ENCODE measurements around the gene GPATCH1. TPM values are rescaled to one million over a fixed set of nuclear protein-coding genes. Genes with fewer than 3 reads are reported as not detected.
"Not testable (repeated sequence)": the region's sequence is repeated elsewhere in the genome, so short reads cannot be mapped to it uniquely, and the experiment has no call there.

GPATCH1 gene
- total RNA-seq, 2 donors from 2014 or later = 8.8 to 9.0 TPM

- Mint-ChIP-seq H3K4me1 (peaks cover 25% of the 10 kb centered on the region), H3K36me3 (ENCODE audit: low read depth) (no peaks in the 10 kb centered on the region), H3K4me3 (peak overlapping the region; percentile 84)
Measured at GRCh38 chr19:33161201-33161600, 80.2 kb downstream of the GPATCH1 start.

GRCh38 chr19:33163481-33163880 is 82.5 kb downstream of the GPATCH1 start:
- Mint-ChIP-seq H3K27ac (no peak overlapping the region), H3K4me1 (peaks cover 18% of the 10 kb centered on the region), H3K36me3 (ENCODE audit: low read depth) (no peaks in the 10 kb centered on the region), H3K4me3 (no peak overlapping the region), H3K27me3 (no peaks in the 10 kb centered on the region)
- H3K9me3 ChIP-seq (ENCODE audit: control insufficient read depth, low read length, poor library complexity, severe bottlenecking) = no peaks in the 10 kb centered on the region
- ATAC-seq (no peak), DNase-seq (no peak)

More at GRCh38 chr19:33161201-33161600, 80.2 kb downstream of the GPATCH1 start:
- Mint-ChIP-seq H3K27me3 (no peaks in the 10 kb centered on the region), H3K27ac (peak overlapping the region; percentile 83)
- no peak for DNase-seq
- no peak for ATAC-seq
- no peaks in the 10 kb centered on the region for H3K9me3 ChIP-seq (ENCODE audit: control insufficient read depth, low read length, poor library complexity, severe bottlenecking)

- not testable (repeated sequence) for ATAC-seq, H3K4me1 Mint-ChIP-seq
Measured at GRCh38 chr19:33166037-33166436, 85.1 kb downstream of the GPATCH1 start.

GRCh38 chr19:33167438-33167837 is 86.5 kb downstream of the GPATCH1 start:
- Mint-ChIP-seq H3K27me3 (no peaks in the 10 kb centered on the region), H3K27ac (no peak overlapping the region), H3K4me1 (peaks cover 1% of the 10 kb centered on the region), H3K36me3 (ENCODE audit: low read depth) (no peaks in the 10 kb centered on the region), H3K4me3 (no peak overlapping the region)
- ATAC-seq (no peak), DNase-seq (no peak)
- H3K9me3 ChIP-seq (ENCODE audit: control insufficient read depth, low read length, poor library complexity, severe bottlenecking) = no peaks in the 10 kb centered on the region

More at GRCh38 chr19:33166037-33166436, 85.1 kb downstream of the GPATCH1 start:
- not testable (repeated sequence) for H3K27me3 Mint-ChIP-seq; H3K27ac Mint-ChIP-seq; H3K4me3 Mint-ChIP-seq; H3K9me3 ChIP-seq (ENCODE audit: control insufficient read depth, low read length, poor library complexity, severe bottlenecking); H3K36me3 Mint-ChIP-seq (ENCODE audit: low read depth); DNase-seq

- Mint-ChIP-seq H3K4me3 (no peak overlapping the region), H3K27ac (no peak overlapping the region), H3K4me1 (peaks cover 4% of the 10 kb centered on the region), H3K36me3 (ENCODE audit: low read depth) (no peaks in the 10 kb centered on the region), H3K27me3 (no peaks in the 10 kb centered on the region)
- DNase-seq (no peak), ATAC-seq (no peak)
- no peaks in the 10 kb centered on the region for H3K9me3 ChIP-seq (ENCODE audit: control insufficient read depth, low read length, poor library complexity, severe bottlenecking)
Measured at GRCh38 chr19:33168528-33168927, 87.5 kb downstream of the GPATCH1 start.

- Mint-ChIP-seq H3K27me3 (no peaks in the 10 kb centered on the region), H3K27ac (no peak overlapping the region), H3K4me1 (peaks cover 15% of the 10 kb centered on the region), H3K36me3 (ENCODE audit: low read depth) (no peaks in the 10 kb centered on the region), H3K4me3 (no peak overlapping the region)
- ATAC-seq = no peak
- no peak for DNase-seq
- no peaks in the 10 kb centered on the region for H3K9me3 ChIP-seq (ENCODE audit: control insufficient read depth, low read length, poor library complexity, severe bottlenecking)
Measured at GRCh38 chr19:33171222-33171795, 90.3 kb downstream of the GPATCH1 start.

- H3K4me3 Mint-ChIP-seq = no peak overlapping the region
- peaks cover 18% of the 10 kb centered on the region for H3K4me1 Mint-ChIP-seq
- H3K27ac Mint-ChIP-seq = no peak overlapping the region
- DNase-seq (no peak), ATAC-seq (no peak)
- no peaks in the 10 kb centered on the region for H3K36me3 Mint-ChIP-seq (ENCODE audit: low read depth)
- H3K27me3 Mint-ChIP-seq = no peaks in the 10 kb centered on the region
- H3K9me3 ChIP-seq (ENCODE audit: control insufficient read depth, low read length, poor library complexity, severe bottlenecking) = no peaks in the 10 kb centered on the region
Measured at GRCh38 chr19:33171916-33172359, 91.0 kb downstream of the GPATCH1 start.

GRCh38 chr19:33174186-33174585 is 93.2 kb downstream of the GPATCH1 start:
- Mint-ChIP-seq H3K36me3 (ENCODE audit: low read depth) (no peaks in the 10 kb centered on the region), H3K27me3 (no peaks in the 10 kb centered on the region), H3K4me3 (no peak overlapping the region), H3K4me1 (peaks cover 27% of the 10 kb centered on the region), H3K27ac (peak overlapping the region; percentile 92)
- ATAC-seq = no peak
- DNase-seq = no peak
- no peaks in the 10 kb centered on the region for H3K9me3 ChIP-seq (ENCODE audit: control insufficient read depth, low read length, poor library complexity, severe bottlenecking)

- Mint-ChIP-seq H3K4me3 (peak overlapping the region; percentile 87), H3K36me3 (ENCODE audit: low read depth) (no peaks in the 10 kb centered on the region), H3K4me1 (peaks cover 27% of the 10 kb centered on the region), H3K27ac (peak overlapping the region; percentile 92), H3K27me3 (no peaks in the 10 kb centered on the region)
- H3K9me3 ChIP-seq (ENCODE audit: control insufficient read depth, low read length, poor library complexity, severe bottlenecking) = no peaks in the 10 kb centered on the region
- ATAC-seq (no peak), DNase-seq (no peak)
Measured at GRCh38 chr19:33175156-33175782, 94.3 kb downstream of the GPATCH1 start.

- no peaks in the 10 kb centered on the region for H3K9me3 ChIP-seq (ENCODE audit: control insufficient read depth, low read length, poor library complexity, severe bottlenecking)
- no peak for ATAC-seq
- no peaks in the 10 kb centered on the region for H3K36me3 Mint-ChIP-seq (ENCODE audit: low read depth)
- H3K4me3 Mint-ChIP-seq = peak overlapping the region; percentile 87
- no peaks in the 10 kb centered on the region for H3K27me3 Mint-ChIP-seq
- peaks cover 27% of the 10 kb centered on the region for H3K4me1 Mint-ChIP-seq
- peak overlapping the region; percentile 92 for H3K27ac Mint-ChIP-seq
- no peak for DNase-seq
Measured at GRCh38 chr19:33175886-33176669, 95.1 kb downstream of the GPATCH1 start.

- peak overlapping the region; percentile 92 for H3K27ac Mint-ChIP-seq
Measured at GRCh38 chr19:33176670-33177416, 95.9 kb downstream of the GPATCH1 start.

GRCh38 chr19:33177417-33177979 is 96.5 kb downstream of the GPATCH1 start:
- DNase-seq (peak in 1 of 3 donors; percentile 72), ATAC-seq (peak; percentile 78)
- H3K9me3 ChIP-seq (ENCODE audit: control insufficient read depth, low read length, poor library complexity, severe bottlenecking) = no peaks in the 10 kb centered on the region
- H3K27ac Mint-ChIP-seq = peak overlapping the region; percentile 92
- peak overlapping the region; percentile 87 for H3K4me3 Mint-ChIP-seq
- no peaks in the 10 kb centered on the region for H3K36me3 Mint-ChIP-seq (ENCODE audit: low read depth)
- H3K4me1 Mint-ChIP-seq = peaks cover 25% of the 10 kb centered on the region
- no peaks in the 10 kb centered on the region for H3K27me3 Mint-ChIP-seq

More at GRCh38 chr19:33176670-33177416, 95.9 kb downstream of the GPATCH1 start:
- peak overlapping the region; percentile 87 for H3K4me3 Mint-ChIP-seq
- peaks cover 27% of the 10 kb centered on the region for H3K4me1 Mint-ChIP-seq
- no peaks in the 10 kb centered on the region for H3K27me3 Mint-ChIP-seq
- DNase-seq (peak; percentile 82 to 93 (median 90)), ATAC-seq (peak; percentile 77)
- H3K36me3 Mint-ChIP-seq (ENCODE audit: low read depth) = no peaks in the 10 kb centered on the region
- no peaks in the 10 kb centered on the region for H3K9me3 ChIP-seq (ENCODE audit: control insufficient read depth, low read length, poor library complexity, severe bottlenecking)

Data from T-helper 17 cell (primary cell).